T follicular helper cell (primary cell): ENCODE data around the gene GNPNAT1.
"Not testable (repeated sequence)": the region's sequence is repeated elsewhere in the genome, so short reads cannot be mapped to it uniquely, and the experiment has no call there.

Source experiments
- DNase-seq: peaks from one replicate; pipeline ENCODE4 v3.0.0-alpha.2; 2020; ENCODE audit warnings: low read depth

GNPNAT1 gene

GRCh38 chr14:52790011-52790755 is 1.2 kb downstream of the GNPNAT1 start:
- no peak for DNase-seq

GRCh38 chr14:52789118-52789517 is 2.3 kb downstream of the GNPNAT1 start:
- DNase-seq, result no peak

GRCh38 chr14:52786887-52787286 is 4.5 kb downstream of the GNPNAT1 start:
- DNase-seq, result no peak

- DNase-seq, result no peak
Measured at GRCh38 chr14:52783206-52783605, 8.2 kb downstream of the GNPNAT1 start.

- DNase-seq, result no peak
Measured at GRCh38 chr14:52781629-52782028, 9.8 kb downstream of the GNPNAT1 start.

- no peak for DNase-seq
Measured at GRCh38 chr14:52780893-52781292, 10.5 kb downstream of the GNPNAT1 start.

- no peak for DNase-seq
Measured at GRCh38 chr14:52778702-52779101, 12.7 kb downstream of the GNPNAT1 start.

GRCh38 chr14:52776816-52777215 is 14.6 kb downstream of the GNPNAT1 start:
- DNase-seq, result no peak

GRCh38 chr14:52769887-52770286 is 21.5 kb downstream of the GNPNAT1 start:
- no peak for DNase-seq

GRCh38 chr14:52767058-52767833 is 24.2 kb downstream of the GNPNAT1 start:
- DNase-seq, result no peak

GRCh38 chr14:52762923-52763322 is 28.5 kb downstream of the GNPNAT1 start:
- not testable (repeated sequence) for DNase-seq

GRCh38 chr14:52759145-52759544 is 32.3 kb downstream of the GNPNAT1 start:
- no peak for DNase-seq

- no peak for DNase-seq
Measured at GRCh38 chr14:52755607-52756316, 35.6 kb downstream of the GNPNAT1 start.

GRCh38 chr14:52748647-52749292 is 42.6 kb downstream of the GNPNAT1 start:
- no peak for DNase-seq

- no peak for DNase-seq
Measured at GRCh38 chr14:52741865-52742264, 49.5 kb downstream of the GNPNAT1 start.

GRCh38 chr14:52740751-52741150 is 50.7 kb downstream of the GNPNAT1 start:
- DNase-seq, result no peak

GRCh38 chr14:52738409-52738808 is 53.0 kb downstream of the GNPNAT1 start:
- DNase-seq, result no peak

GRCh38 chr14:52735921-52736489 is 55.4 kb downstream of the GNPNAT1 start:
- no peak for DNase-seq

GRCh38 chr14:52733824-52734223 is 57.6 kb downstream of the GNPNAT1 start:
- no peak for DNase-seq

- DNase-seq, result no peak
Measured at GRCh38 chr14:52730709-52731111, 60.7 kb downstream of the GNPNAT1 start.

GRCh38 chr14:52729925-52730708 is 61.3 kb downstream of the GNPNAT1 start, which contains the start of gene STYX:
STYX (plus strand) TSS chr14:52730166; CDS start chr14:52730475, 309 bp downstream.
- DNase-seq, result peak; percentile 96
